Mucosa of descending colon (tissue), 3 donors: ENCODE measurements around the gene GPR142. TPM values are rescaled to one million over a fixed set of nuclear protein-coding genes. Genes with fewer than 3 reads are reported as not detected.

Source experiments
- ATAC-seq: fragments of 200-7000 bp; cut with Tn5 transposase; one replicate; pipeline ENCODE4 v1.9.1; 2020; ENCODE audit warnings: mild to moderate bottlenecking, moderate library complexity
- DNase-seq, 3 donors: peaks; one replicate each; pipeline ENCODE4 v3.0.0-alpha.2; 2020
- H3K36me3 ChIP-seq: fragments of 200-600 bp; one replicate; pipeline ENCODE4 v1.8.0; 2021; ENCODE audit warnings: low read depth, mild to moderate bottlenecking
- H3K4me1 ChIP-seq: fragments of 200-600 bp; one replicate; pipeline ENCODE4 v1.8.0; 2021; ENCODE audit warnings: low read depth, mild to moderate bottlenecking
- H3K4me3 ChIP-seq: fragments of 200-600 bp; one replicate; pipeline ENCODE4 v1.8.0; 2021; ENCODE audit warnings: mild to moderate bottlenecking
- H3K9me3 ChIP-seq: fragments of 200-600 bp; one replicate; pipeline ENCODE4 v1.8.0; 2021; ENCODE audit warnings: mild to moderate bottlenecking
- CTCF ChIP-seq: fragments of 200-600 bp; IDR thresholded peaks from one replicate; pipeline ENCODE4 v1.8.0; 2022; ENCODE audit warnings: antibody characterized with exemption, mild to moderate bottlenecking
- intact Hi-C, 2 donors: fragments of 100-400 bp; cut with DNase I in 1 of 2; cut with micrococcal nuclease in 1 of 2; formaldehyde crosslinking; loops; one replicate each; pipeline versions ENCODE4 v1.11.0 to v1.11.1; 2022; cut with DNase I, micrococcal nuclease
- total RNA-seq, 3 donors: library from RNA; stranded (reverse); fragmentation: NEBNext Ultra II Directional in 2 of 3; extraction: Animal tissue kit (Norgen Biotek cat#: 25700) in 2 of 3; gene quantifications; one replicate each; pipeline versions ENCODE4 v1.2.1 to v1.2.4, GENCODE V29; 2021 to 2023
- donor health status: DM: no; HTN: no; CAD: no; lungs with moderate emphysema.
- donor health status: DM: no; HTN: no; CAD: no.
- donor health status: DM: no; HTN: yes; CAD: no.

GPR142 gene
- total RNA-seq, 3 donors from 2014 or later: 0.17 TPM; not detected in 2

GRCh38 chr17:74344658-74345057 is 22.6 kb upstream of the GPR142 start:
- H3K36me3 ChIP-seq: no peaks in the 10 kb centered on the region
- DNase-seq (no peak), ATAC-seq (no peak)
- H3K4me1 ChIP-seq: no peaks in the 10 kb centered on the region
- no peaks in the 10 kb centered on the region for H3K9me3 ChIP-seq
- no peak overlapping the region for H3K4me3 ChIP-seq
- no peak for TF ChIP-seq CTCF
- intact Hi-C loops: no loop called here

GRCh38 chr17:74345433-74346241 is 21.7 kb upstream of the GPR142 start:
- no peak for ATAC-seq
- no peaks in the 10 kb centered on the region for H3K4me1 ChIP-seq
- no peak overlapping the region for H3K4me3 ChIP-seq
- intact Hi-C loops: no loop called here
- no peak for DNase-seq
- no peaks in the 10 kb centered on the region for H3K36me3 ChIP-seq
- H3K9me3 ChIP-seq: no peaks in the 10 kb centered on the region
- no peak for TF ChIP-seq CTCF

- no peaks in the 10 kb centered on the region for H3K4me1 ChIP-seq
- intact Hi-C loops: no loop called here
- no peak for TF ChIP-seq CTCF
- ATAC-seq (no peak), DNase-seq (no peak)
- no peaks in the 10 kb centered on the region for H3K9me3 ChIP-seq
- no peaks in the 10 kb centered on the region for H3K36me3 ChIP-seq
- no peak overlapping the region for H3K4me3 ChIP-seq
Observed at GRCh38 chr17:74347646-74348045, 19.7 kb upstream of the GPR142 start.

- intact Hi-C loops: no loop called here
- no peak for TF ChIP-seq CTCF
- DNase-seq (no peak), ATAC-seq (no peak)
- H3K4me3 ChIP-seq: no peak overlapping the region
- no peaks in the 10 kb centered on the region for H3K36me3 ChIP-seq
- H3K4me1 ChIP-seq: no peaks in the 10 kb centered on the region
- no peaks in the 10 kb centered on the region for H3K9me3 ChIP-seq
Observed at GRCh38 chr17:74349120-74349519, 18.2 kb upstream of the GPR142 start.

- ATAC-seq: no peak
- no peak for TF ChIP-seq CTCF
- no peaks in the 10 kb centered on the region for H3K9me3 ChIP-seq
- H3K36me3 ChIP-seq: no peaks in the 10 kb centered on the region
- H3K4me3 ChIP-seq: no peak overlapping the region
- intact Hi-C loops: no loop called here
- DNase-seq: no peak
- H3K4me1 ChIP-seq: no peaks in the 10 kb centered on the region
Observed at GRCh38 chr17:74350486-74350885, 16.8 kb upstream of the GPR142 start.
